ENCODE measurements around the gene SH2B2.
A peak's percentile ranks its signal among the peaks of the same experiment; 100 is the strongest.

SH2B2 gene

GRCh38 chr7:102275123-102275703 is 11.5 kb upstream of the SH2B2 start:
- no peak overlapping the region for H2AFZ ChIP-seq
- H3K4me3 ChIP-seq (ENCODE audit: low read depth, low read length), result no peak overlapping the region
- no peaks in the 10 kb centered on the region for H3K36me3 ChIP-seq (ENCODE audit: control insufficient read depth, insufficient read depth, low read length)
- no peaks in the 10 kb centered on the region for H3K4me1 ChIP-seq
- no peaks in the 10 kb centered on the region for H3K79me2 ChIP-seq
- H3K27me3 ChIP-seq (ENCODE audit: control insufficient read depth, insufficient read depth, low read length), result no peaks in the 10 kb centered on the region
- H3K27ac ChIP-seq, result no peak overlapping the region
- H3K4me2 ChIP-seq (ENCODE audit: low read length), result no peak overlapping the region
- H3K9ac ChIP-seq, result no peak overlapping the region
- TF ChIP-seq CTCF (IDR thresholded peaks at IDR 0.05), result no peak
- no peaks in the 10 kb centered on the region for H3K9me3 ChIP-seq (ENCODE audit: control insufficient read depth, low read length)

GRCh38 chr7:102277901-102278300 is 8.8 kb upstream of the SH2B2 start:
- H3K9me3 ChIP-seq (ENCODE audit: control insufficient read depth, low read length), result no peaks in the 10 kb centered on the region
- H3K36me3 ChIP-seq (ENCODE audit: control insufficient read depth, insufficient read depth, low read length), result no peaks in the 10 kb centered on the region
- no peak overlapping the region for H3K27ac ChIP-seq
- no peaks in the 10 kb centered on the region for H3K79me2 ChIP-seq
- no peaks in the 10 kb centered on the region for H3K4me1 ChIP-seq
- H3K27me3 ChIP-seq (ENCODE audit: control insufficient read depth, insufficient read depth, low read length), result no peaks in the 10 kb centered on the region
- no peak overlapping the region for H2AFZ ChIP-seq
- no peak for TF ChIP-seq CTCF (IDR thresholded peaks at IDR 0.05)
- no peak overlapping the region for H3K9ac ChIP-seq
- H3K4me3 ChIP-seq (ENCODE audit: low read depth, low read length), result no peak overlapping the region
- no peak overlapping the region for H3K4me2 ChIP-seq (ENCODE audit: low read length)

- no peaks in the 10 kb centered on the region for H3K79me2 ChIP-seq
- peak; percentile 72 for TF ChIP-seq CTCF (IDR thresholded peaks at IDR 0.05)
- no peaks in the 10 kb centered on the region for H3K9me3 ChIP-seq (ENCODE audit: control insufficient read depth, low read length)
- no peak overlapping the region for H3K9ac ChIP-seq
- no peaks in the 10 kb centered on the region for H3K36me3 ChIP-seq (ENCODE audit: control insufficient read depth, insufficient read depth, low read length)
- no peak overlapping the region for H3K27ac ChIP-seq
- no peak overlapping the region for H2AFZ ChIP-seq
- H3K27me3 ChIP-seq (ENCODE audit: control insufficient read depth, insufficient read depth, low read length), result no peaks in the 10 kb centered on the region
- no peak overlapping the region for H3K4me3 ChIP-seq (ENCODE audit: low read depth, low read length)
- no peaks in the 10 kb centered on the region for H3K4me1 ChIP-seq
- H3K4me2 ChIP-seq (ENCODE audit: low read length), result no peak overlapping the region
Observed at GRCh38 chr7:102279537-102280400, 6.9 kb upstream of the SH2B2 start.

- H3K36me3 ChIP-seq (ENCODE audit: control insufficient read depth, insufficient read depth, low read length), result no peaks in the 10 kb centered on the region
- no peak overlapping the region for H3K27ac ChIP-seq
- no peak for TF ChIP-seq CTCF (IDR thresholded peaks at IDR 0.05)
- H2AFZ ChIP-seq, result no peak overlapping the region
- H3K9ac ChIP-seq, result no peak overlapping the region
- no peak overlapping the region for H3K4me3 ChIP-seq (ENCODE audit: low read depth, low read length)
- H3K79me2 ChIP-seq, result no peaks in the 10 kb centered on the region
- no peaks in the 10 kb centered on the region for H3K4me1 ChIP-seq
- no peaks in the 10 kb centered on the region for H3K27me3 ChIP-seq (ENCODE audit: control insufficient read depth, insufficient read depth, low read length)
- no peaks in the 10 kb centered on the region for H3K9me3 ChIP-seq (ENCODE audit: control insufficient read depth, low read length)
- H3K4me2 ChIP-seq (ENCODE audit: low read length), result no peak overlapping the region
Observed at GRCh38 chr7:102280521-102280920, 6.1 kb upstream of the SH2B2 start.

All from parathyroid adenoma (tissue), 2 donors.